Measurements from ENCODE around the gene PANK4.
"Not testable (repeated sequence)": the region's sequence is repeated elsewhere in the genome, so short reads cannot be mapped to it uniquely, and the experiment has no call there.

PANK4 gene

DNA sequence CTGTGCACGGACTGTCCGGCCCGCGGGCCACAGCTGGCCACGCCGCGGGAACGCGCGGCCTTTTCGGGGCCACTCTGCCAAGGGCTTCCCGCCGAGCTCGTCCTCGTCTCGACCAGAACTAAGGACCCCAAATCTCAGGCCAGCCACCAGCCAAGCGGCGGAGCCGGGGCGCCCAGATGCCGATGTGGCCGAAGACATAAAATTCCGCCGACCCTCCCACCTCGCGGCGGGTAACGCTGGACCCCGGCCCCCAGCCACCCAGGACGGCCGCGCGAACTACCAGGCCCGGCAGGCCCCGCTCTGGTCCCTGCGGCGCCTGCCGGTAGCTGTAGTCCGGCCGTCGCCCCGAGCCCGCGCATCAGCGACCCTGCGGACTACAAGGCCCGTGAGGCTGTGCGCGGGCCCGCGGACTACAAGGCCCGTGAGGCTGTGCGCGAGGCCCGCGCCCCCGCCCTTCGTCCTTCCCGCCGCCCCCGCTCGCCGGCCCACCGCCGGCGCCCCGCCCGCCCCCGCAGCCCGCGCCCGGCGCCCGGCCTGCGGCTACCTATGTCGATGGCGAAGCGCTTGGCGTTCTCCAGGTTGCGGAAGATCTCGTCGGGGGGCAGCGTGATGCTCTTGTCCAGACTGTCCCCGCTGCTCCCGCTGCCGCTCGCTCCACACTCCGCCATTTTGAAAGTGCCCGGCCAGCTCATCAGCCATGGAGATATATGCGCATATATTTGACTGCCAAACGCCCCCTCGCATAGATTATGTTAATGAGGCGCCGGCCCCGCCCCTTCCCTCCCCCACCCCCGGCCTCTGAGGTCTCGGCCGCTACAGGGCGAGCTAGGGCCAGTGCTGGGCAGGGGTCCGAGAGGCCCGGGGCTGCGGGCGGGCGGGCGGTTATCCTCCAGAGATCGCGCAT lies at the start of gene PANK4:
Gene PANK4 (minus strand): TSS at position 677 of the 904 bp plus-strand sequence. CDS start 9 bp downstream, at position 668.
- peak; percentile 86 for DNase-seq

DNA sequence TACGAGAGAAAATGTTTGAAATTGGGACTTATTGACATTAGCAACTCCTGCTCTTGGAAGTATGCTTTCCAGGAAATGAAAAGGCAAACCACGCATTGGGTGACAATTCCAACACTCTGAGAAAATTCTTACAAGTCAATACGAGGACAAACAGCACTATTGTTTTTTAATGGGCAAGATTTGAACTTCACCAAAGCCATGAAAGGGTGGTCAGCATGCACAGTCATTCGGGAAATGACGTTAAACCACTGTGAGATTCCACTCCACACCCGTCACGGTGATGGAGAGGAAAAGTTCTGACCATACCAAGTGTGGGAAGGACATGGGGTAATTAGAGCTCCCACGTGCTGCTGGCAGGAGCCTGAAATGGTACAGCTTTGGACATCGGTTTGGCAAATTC lies 48.0 kb upstream of the PANK4 start:
- DNase-seq, result no peak

DNA sequence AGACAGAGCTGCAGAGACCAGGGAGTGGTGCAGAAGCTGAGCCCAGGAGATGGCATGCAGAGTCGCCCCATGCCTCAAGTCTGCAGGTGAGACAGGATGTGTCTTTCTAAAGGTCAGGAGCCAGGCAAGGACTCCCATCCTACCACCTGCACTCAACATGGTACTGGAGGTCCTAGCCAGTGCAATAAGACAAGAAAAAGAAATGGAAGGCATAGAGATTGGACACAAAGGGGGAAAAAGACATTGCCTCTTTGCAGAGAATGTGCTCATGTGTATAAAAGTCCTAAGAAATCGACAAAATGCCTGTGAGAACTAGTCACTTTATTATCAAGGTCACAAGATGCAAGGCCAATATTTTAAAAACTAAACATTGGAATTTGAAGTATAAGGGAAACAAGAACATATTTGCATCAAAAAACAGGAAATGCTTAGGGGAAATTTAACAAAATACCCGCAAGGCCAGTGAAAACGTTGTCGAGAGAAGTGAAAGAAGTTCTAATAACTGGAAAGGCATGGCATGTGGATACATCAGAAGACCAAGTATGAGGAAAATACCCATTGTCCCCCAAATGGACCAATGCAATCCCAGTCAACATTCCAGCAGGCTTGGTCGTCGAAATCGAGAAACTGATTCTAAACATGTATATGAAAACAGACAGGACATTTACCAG lies 47.0 kb upstream of the PANK4 start:
- DNase-seq, result no peak

DNA sequence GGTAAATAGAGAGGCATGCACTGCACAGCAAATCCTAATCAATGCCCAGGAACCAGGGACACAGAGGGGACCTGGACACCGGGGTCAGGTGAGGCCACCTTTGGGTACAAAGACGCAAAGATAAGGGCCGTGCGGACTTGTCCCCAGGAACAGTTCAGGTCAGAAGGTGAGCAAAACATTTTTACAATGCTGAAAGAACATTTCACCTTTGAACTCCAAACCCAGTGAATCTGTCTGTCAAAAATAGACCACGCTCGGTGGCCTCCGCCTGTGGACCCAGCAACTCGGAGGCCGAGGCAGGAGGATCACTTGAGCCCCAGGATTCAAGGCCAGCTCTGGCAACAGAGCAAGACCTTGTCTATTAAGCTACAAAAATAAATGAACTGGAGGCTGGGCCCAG lies 45.0 kb upstream of the PANK4 start:
- no peak for DNase-seq

DNA sequence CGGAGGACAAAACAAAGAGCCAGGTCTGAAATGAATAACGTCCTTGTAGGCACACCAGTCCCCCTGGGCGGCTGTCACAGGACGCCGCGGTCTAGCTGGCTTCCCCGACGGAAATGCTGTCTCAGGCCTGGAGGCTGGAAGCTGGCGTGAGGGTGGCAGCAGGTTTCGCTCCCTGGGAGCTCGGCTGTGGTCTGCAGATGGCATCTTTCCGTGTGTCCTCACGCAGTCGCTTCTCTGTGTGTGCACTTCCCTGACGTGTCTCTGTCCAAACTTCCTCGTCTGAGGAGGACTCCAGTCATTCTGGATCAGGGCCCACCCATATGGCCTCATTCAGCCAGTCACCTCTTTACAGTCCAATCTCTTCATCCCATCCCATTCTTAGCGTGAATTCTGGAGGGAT lies 43.9 kb upstream of the PANK4 start:
- no peak for DNase-seq

DNA sequence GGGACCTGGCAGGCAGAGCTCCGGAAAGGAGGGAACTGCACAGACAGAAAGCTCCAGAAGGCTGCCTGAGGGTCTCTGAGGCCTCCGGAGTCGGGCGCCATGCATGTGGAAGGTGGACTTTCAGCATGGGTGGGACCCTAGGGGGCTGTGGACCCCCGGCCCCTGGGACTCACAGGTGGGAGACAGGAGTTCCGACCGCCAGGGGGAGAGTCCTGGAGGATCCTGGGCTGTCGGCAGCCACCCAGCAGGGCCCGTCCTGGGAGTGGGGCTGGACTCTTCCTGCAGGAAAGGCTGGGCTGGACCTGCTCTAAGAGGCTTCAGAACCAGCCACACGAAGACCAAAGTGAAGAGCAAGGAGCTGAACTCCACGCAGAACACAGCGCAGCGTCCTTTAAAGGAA lies 43.3 kb upstream of the PANK4 start:
- DNase-seq, result not testable (repeated sequence)

DNA sequence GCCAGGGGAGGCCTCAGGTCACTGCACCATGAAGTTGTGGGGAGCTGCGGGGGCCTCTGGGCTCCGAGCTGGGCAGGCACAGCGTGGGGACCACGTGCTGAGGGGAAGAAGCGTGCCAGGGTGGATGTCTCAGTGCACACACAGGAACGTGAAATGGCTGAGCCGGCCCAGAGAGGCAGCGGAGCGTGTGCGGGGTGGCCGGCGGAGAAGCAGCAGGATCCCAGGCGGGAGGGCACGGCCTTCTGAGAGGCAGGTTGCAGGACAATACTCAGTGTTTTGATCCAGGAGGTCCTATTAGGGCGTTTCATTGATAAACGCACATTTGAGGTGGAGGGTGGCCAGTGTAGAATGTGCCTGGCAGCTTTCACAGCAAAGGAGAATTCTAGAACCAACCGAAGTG lies 42.7 kb upstream of the PANK4 start:
- DNase-seq, result no peak

DNA sequence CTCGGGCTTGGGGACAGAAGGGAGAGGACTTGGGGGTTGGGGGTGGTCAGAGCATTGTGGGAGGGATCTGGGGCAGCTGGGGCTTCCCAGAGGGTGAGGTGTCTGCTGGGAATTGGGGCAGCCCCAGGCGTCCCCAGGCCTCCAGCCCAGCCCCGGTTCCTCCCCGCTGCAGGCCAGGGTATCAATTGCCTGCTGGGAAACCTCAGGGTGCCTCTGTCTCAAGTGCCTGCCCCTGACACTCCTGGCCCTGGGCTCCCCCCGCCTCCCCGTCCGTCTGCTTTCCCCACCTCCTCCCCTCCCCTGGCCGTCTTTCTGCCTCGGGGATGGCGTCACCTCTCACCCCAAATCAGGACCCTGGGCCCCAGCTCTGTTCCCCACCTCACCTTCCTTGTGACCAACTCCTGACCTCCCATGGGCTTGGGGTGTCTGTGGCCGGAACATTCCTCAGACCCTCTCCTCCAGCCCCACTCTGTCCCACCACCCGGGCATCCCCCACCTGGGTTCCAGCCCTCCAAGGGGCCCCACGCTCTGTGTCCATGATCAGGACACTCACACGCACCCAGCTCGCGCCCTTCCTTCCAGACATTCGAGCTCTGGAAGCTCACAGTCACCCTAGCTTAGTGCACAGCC lies 41.9 kb upstream of the PANK4 start:
- DNase-seq, result not testable (repeated sequence)

DNA sequence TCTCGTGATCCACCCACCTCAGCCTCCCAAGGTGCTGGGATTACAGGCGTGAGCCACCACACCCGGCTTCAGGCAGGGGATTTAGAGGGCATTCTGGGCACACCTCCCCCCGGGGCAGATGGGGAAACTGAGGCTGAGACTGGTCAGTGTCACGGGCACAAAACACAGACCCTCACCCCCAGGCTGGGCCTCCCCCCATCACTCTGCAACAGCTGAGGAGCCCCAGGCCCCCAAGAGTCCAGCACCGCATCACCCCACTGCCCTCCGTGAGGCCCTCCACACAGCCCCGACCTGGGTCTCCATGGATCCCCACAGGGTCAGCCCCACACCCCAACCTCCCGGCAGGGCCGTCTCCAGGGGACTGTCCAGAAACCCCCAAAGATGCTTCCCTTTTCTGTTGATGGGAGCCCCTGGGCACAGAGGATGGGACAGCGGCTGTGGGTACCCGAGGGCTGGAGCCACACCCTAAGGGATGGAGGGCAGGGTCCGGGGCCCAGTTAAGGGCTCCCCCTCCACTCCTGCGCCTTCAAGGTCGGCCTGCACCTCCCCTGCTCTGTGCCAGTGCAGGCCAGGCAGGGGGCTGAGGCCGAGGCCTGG lies 40.8 kb upstream of the PANK4 start:
- no peak for DNase-seq

DNA sequence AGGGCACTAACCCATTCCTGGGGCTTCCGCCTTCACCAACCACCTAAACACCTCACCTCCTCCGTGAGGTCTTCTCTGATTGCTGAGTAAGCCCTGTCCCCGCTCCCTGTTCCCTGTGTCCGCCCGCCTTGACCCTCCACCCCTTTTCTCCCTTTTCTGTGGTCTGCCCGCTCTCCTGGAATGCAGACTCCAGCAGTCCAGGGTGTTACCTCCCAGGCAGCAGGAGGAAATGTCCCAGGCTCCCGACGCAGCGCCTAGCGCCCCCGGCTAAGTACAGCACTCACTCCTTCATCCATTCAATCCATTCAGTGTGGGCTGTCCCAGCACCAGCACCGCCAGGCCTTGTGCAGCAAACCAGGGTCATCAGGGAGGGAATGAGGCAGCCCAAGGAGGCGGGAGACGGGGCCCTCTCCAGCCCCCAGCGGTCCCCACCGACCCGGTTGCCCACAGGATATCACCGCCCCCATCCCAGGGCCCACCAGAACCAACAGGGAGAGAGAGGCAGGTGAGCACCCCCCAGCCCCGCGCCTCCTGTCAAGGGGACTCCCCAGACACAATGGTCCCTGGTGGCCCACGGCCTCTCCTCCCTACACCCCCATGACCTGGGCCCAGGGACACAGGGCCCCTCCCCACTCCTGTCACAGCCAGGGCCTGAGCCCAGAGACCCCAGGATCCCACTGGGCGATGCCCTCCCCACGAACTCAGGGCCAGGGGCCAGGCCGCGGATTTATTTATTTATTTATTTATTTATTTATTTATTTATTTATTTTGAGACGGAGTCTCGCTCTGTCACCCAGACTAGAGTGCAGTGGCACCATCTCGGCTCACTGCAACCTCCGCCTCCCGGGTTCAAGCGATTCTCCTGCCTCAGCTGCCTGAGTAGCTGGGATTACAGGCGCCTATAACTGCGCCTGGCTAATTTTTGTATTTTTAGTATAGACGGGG lies 40.0 kb upstream of the PANK4 start:
- no peak for DNase-seq

DNA sequence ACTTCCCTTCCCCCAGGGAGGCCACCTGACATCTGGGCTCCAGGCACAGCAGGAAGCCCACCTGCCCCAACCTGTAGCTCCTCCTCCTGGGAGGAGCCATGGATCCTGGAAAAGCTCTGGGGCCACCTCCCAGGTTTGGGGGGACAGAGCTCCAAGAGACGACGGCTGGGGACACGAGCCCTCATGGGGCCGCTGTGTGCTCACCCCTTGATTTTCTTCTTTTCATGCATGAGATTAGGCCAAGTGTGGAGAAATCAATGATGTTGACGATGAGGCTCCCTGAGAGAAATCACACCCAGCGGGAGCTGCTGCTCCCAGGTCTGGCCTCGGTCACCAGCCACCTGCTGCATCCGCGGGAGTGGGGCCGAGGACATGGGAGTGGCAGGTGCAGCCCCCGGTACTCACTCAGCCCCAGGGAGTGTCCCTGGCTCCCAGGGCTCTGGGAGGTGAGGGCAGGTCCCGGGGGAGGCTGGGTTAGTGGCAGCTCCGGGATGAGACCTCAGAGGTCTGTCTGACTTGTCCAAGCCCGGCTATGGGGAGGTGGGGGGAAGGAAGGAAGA lies 38.5 kb upstream of the PANK4 start:
- DNase-seq, result no peak

DNA sequence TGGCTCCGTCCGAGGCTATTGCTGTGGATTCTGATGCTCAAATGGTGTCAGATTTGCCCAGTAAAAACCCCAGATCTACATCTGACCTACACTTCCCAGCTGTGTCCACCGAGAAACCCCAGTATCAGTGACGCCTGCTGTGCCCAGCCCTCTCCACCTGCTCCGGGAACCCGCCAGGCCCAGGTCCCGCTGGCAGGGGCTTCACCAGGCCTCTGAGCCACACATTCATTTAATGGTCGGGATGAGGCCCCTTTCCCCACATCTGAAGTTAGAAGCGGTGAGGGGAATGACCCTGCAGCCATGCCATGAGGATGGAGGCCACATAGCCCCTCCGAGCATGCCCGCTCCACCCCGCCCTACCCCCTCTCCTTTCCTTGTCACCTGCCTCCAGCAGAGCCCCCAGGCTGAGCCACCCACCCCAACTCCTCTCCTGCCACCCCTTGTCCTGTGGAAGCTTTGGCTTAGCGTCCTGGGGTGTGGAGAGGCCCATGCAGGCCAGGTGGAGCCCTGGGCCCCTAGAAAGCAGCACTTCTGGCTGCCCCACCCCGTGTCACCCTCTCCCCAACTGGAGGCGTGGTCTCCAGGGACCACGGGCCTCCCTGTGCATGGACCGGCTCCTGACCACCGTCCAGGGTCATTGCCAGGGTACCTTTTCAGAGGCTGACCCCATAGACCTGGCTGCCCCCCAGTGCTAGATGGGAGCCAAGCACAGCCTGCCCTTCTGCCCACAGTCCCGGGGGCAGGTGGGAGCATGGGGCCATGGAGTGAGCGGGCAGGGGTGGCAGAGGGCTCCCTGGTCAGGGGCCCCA lies 37.8 kb upstream of the PANK4 start:
- DNase-seq, result no peak

DNA sequence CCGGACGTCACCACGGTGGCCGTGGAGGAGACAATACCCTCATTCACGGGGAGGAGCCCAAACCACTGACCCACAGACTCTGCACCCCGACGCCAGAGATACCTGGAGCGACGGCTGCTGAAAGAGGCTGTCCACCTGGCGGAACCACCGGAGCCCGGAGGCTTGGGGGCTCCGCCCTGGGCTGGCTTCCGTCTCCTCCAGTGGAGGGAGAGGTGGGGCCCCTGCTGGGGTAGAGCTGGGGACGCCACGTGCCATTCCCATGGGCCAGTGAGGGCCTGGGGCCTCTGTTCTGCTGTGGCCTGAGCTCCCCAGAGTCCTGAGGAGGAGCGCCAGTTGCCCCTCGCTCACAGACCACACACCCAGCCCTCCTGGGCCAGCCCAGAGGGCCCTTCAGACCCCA lies 36.8 kb upstream of the PANK4 start:
- DNase-seq, result no peak

DNA sequence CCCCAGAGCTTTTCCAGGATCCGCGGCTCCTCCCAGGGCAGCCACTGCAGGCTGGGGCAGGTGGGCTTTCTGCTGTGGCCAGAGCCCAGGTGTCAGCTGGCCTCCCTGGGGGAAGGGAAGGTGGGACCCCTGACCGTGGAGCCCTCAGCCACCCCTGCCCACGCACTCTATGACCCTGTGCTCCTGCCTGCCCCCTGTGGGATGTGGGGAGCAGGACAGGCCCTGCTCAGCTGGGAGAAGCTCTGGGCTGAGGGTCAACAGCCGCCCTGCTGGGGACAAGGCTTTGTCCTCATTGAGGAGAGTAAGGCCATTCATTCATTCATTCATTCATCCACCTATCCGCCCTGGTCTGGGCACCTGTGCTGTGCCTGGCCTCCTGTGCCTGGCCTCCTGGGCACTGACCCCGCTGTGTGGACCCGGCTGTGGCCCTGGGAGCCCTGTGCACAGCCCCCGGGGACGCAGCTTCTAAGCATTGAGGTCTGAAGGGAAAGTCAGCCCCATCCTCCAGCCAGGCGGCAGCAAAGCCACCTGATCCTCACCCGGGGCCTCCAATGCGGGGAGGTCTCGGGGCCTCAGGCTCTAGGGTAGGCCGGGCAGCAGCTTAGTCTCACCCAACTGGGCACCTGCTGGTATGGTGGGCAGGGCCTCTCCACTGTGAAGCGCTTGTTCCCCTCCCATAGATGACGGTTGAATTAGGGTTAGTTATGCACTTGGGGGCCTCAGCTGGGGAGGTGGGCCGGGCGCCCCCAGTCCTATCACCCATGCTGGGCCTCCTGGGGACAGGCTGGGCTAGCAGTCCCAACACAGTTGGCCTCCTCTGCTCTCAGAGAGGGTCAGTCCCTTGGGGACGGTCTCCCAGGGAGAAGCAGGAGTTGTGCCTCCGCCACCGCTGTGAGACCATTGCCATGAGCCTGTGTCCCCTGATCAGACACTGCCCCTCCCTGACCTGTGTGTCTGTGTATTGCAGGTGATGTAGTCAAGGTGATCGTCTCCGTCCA lies 35.8 kb upstream of the PANK4 start:
- no peak for DNase-seq

DNA sequence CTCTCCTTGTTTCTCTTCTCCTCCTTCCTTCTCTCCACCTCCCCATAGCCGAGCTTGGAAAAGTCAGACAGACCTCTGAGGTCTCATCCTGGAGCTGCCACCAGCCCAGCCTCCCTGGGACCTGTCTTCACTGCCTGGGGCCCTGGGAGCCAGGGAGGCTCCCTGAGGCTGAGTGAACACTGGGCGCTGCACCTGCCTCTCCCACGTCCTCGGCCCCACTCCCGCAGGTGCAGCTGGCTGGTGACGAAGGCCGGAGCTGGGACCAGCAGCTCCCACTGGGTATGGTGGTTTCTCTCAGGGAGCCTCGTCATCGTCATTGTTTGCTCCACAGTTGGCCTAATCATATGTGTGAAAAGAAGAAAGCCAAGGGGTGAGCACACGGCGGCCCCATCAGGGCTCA lies 35.0 kb upstream of the PANK4 start:
- DNase-seq, result no peak

DNA sequence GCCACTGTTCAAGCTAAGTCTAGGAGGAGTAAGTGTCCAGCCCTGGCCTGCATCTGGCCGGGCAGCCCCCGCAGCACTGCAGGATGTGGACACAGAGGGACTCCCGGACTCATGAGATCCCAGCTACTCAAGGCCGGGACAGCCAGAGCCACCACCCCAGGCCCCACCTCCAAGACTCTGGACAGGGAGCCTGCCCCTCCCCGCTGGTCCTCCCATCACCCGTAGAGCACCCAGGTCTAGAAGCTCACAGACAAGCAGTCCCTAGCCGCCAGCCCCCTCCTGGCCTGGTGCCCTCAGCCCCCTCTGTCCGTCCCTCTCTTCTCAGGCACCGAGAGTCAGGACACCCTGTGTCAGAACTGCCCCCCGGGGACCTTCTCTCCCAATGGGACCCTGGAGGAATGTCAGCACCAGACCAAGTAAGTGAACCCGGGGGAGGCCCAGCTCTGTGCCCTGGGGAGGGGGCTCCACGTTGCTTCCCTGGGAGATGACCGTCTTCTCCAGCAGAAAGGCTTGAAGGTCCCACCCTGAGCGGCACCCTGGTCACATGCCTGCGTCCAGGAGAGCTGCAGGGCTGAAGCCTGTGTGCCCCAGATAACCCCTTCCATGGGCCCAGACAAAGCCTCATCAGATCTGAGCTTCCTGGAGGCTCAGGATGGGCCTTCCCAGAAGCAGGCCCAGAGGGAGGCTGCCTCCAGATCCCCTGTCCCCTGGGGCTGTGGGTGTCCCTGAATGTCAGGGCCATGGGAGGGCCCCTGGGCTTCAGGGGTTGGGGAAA lies 34.1 kb upstream of the PANK4 start:
- DNase-seq, result no peak

DNA sequence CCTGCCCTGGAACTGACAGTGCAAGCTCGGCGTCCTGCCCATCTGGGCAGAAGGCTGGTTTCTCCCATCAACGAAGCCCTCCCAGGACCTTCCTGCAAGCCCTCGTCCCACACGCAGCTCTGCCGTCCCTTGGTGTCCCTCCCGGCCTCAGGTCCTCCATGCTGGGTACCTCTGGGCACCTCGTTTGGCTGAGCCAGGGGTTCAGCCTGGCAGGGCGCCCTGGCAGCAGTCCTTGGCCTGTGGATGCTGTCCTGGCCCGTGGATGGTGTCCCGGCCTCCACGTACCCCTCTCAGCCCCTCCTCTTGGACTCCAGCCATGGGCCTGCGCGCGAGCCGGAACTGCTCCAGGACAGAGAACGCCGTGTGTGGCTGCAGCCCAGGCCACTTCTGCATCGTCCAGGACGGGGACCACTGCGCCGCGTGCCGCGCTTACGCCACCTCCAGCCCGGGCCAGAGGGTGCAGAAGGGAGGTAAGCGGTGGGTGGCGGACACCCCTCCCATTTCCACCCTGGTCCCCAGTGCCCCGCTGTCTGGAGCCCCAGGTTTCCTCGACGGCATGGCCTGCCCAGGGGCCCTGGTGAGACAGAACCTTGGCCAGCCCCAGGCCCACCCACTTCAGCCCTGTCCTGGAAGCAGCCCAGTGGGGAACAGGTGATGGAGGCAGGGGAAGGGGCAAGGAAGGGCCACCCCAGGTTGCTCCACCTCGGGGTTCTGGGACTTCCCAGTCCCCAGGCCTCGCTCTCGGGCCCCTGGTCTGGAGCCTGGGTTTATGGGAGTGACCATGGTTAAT lies 33.3 kb upstream of the PANK4 start:
- DNase-seq, result no peak

DNA sequence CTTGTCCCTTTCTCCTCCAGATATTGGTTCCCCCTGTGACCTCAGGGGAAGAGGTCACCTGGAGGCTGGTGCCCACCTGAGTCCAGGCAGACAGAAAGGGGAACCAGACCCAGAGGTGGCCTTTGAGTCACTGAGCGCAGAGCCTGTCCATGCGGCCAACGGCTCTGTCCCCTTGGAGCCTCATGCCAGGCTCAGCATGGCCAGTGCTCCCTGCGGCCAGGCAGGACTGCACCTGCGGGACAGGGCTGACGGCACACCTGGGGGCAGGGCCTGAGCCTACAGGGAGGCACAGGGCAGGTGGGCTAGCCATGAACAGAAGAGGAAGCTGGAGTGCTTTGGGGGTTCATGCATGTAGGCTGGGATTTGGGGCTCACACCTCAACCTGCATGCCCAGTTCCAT lies 32.5 kb upstream of the PANK4 start:
- no peak for DNase-seq
